Caco-2 (cell line): ENCODE results near the gene ACADL. TPM values are rescaled to one million over a fixed set of nuclear protein-coding genes. Genes with fewer than 3 reads are reported as not detected.

Experiments
- BruUV-seq: library from RNA; stranded (reverse); fragments of 400-500 nt; replicated peaks from 2 replicates; lab custom pipeline; 2021; lab: Mats Ljungman, UMichigan
- CTCF ChIA-PET: fragments of 300-600 bp; sonication (Branson Sonifier 250); formaldehyde crosslinking; loops from one replicate; lab custom pipeline; 2022; ENCODE audit warnings: antibody characterized with exemption; lab: Charles Lee
- POLR2A ChIA-PET: fragments of 300-600 bp; sonication (Branson Sonifier 250); formaldehyde crosslinking; loops from one replicate; lab custom pipeline; 2022; ENCODE audit warnings: antibody characterized with exemption; lab: Charles Lee
- DNase-seq, 2 experiments: peaks; one replicate each; pipeline versions ENCODE4 v3.0.0 to v3.0.0-alpha.2; 2020 to 2022
- H3K27me3 ChIP-seq: replicated peaks from 2 replicates; pipeline ENCODE4 v1.6.0; 2011; ENCODE audit warnings: low read length; ENCODE audit not compliant: control insufficient read depth, insufficient read depth
- H3K36me3 ChIP-seq: 2 replicates; pipeline ENCODE4 v1.5.1; 2011; ENCODE audit warnings: low read length; ENCODE audit not compliant: control insufficient read depth, insufficient read depth
- H3K4me1 ChIP-seq: fragments of 250-450 bp; sonication (Bioruptor Pico); 2 replicates; pipeline ENCODE4 v1.5.1; 2020; ENCODE audit warnings: mild to moderate bottlenecking
- H3K4me3 ChIP-seq: 2 replicates; pipeline ENCODE4 v1.5.1; 2011; ENCODE audit warnings: low read depth, mild to moderate bottlenecking, control low read depth, low read length
- H3K9me3 ChIP-seq: fragments of 250-450 bp; sonication (Bioruptor Pico); 2 replicates; pipeline ENCODE4 v1.5.1; 2020; ENCODE audit warnings: mild to moderate bottlenecking, moderate library complexity
- H3K27ac Mint-ChIP-seq: one replicate; pipeline ENCODE4 v1.8.0; 2022; ENCODE audit warnings: mixed read lengths; ENCODE audit not compliant: unreplicated experiment
- H3K27me3 Mint-ChIP-seq: one replicate; pipeline ENCODE4 v1.8.0; 2022; ENCODE audit warnings: mixed read lengths; ENCODE audit not compliant: insufficient read depth, unreplicated experiment
- H3K36me3 Mint-ChIP-seq: one replicate; pipeline ENCODE4 v1.8.0; 2022; ENCODE audit warnings: mild to moderate bottlenecking, mixed read lengths; ENCODE audit not compliant: insufficient read depth, unreplicated experiment
- H3K4me1 Mint-ChIP-seq: one replicate; pipeline ENCODE4 v1.8.0; 2022; ENCODE audit warnings: low read depth, mixed read lengths; ENCODE audit not compliant: unreplicated experiment
- H3K4me3 Mint-ChIP-seq: one replicate; pipeline ENCODE4 v1.8.0; 2022; ENCODE audit warnings: mild to moderate bottlenecking, moderate library complexity, mixed read lengths; ENCODE audit not compliant: unreplicated experiment
- H3K9me3 Mint-ChIP-seq: one replicate; pipeline ENCODE4 v1.8.0; 2022; ENCODE audit warnings: mixed read lengths; ENCODE audit not compliant: unreplicated experiment
- intact Hi-C: fragments of 100-400 bp; cut with micrococcal nuclease; formaldehyde crosslinking; loops from one replicate; pipeline ENCODE4 v1.10.0; 2022; ENCODE audit not compliant: unreplicated experiment
- total RNA-seq: library from RNA; stranded (reverse); gene quantifications from 2 replicates; pipeline ENCODE4 v1.2.3, GENCODE V29; 2022
- TF ChIP-seq, protein P1 (sequence below), 2 experiments: fragments of 200-600 bp in 1 of 2; IDR thresholded peaks; 1 replicate in 1 of 2; 2 replicates in 1 of 2; pipeline versions ENCODE4 v1.5.1 to v1.8.0; 2011 to 2022; ENCODE audit warnings: antibody characterized with exemption in 1 of 2, control low read depth in 1 of 2, inconsistent platforms in 1 of 2, low read depth in 1 of 2, low read length in 1 of 2, mild to moderate bottlenecking in 1 of 2, moderate library complexity in 1 of 2; ENCODE audit not compliant: insufficient read depth in 1 of 2, severe bottlenecking in 1 of 2, unreplicated experiment in 1 of 2

The ACADL gene
- total RNA-seq, 1 experiment from 2014 or later: not detected

GRCh38 chr2:210195101-210195852 lies 30.0 kb downstream of the ACADL start:
- no TSS peak for BruUV-seq
- POLR2A ChIA-PET: no interaction called here
- DNase-seq: peak in 1 of 2 experiments; percentile 17
- H3K27ac Mint-ChIP-seq: no peak overlapping the region
- intact Hi-C loops: loop anchor here (1.0 to 10.0 kb wide), 6 partner anchors 25 to 863 kb away; no protein-coding TSS in a partner anchor
- no peaks in the 10 kb centered on the region for H3K36me3 Mint-ChIP-seq
- CTCF ChIA-PET: no interaction called here
- H3K27me3 Mint-ChIP-seq: no peaks in the 10 kb centered on the region
- H3K4me3 Mint-ChIP-seq: no peak overlapping the region
- H3K4me1 Mint-ChIP-seq: no peaks in the 10 kb centered on the region
- no peaks in the 10 kb centered on the region for H3K9me3 Mint-ChIP-seq
- Histone ChIP-seq H3K27me3 (no peaks in the 10 kb centered on the region), H3K4me3 (no peak overlapping the region), H3K4me1 (peaks cover 3% of the 10 kb centered on the region), H3K9me3 (no peaks in the 10 kb centered on the region), H3K36me3 (no peaks in the 10 kb centered on the region)
- TF ChIP-seq, protein P1, sequence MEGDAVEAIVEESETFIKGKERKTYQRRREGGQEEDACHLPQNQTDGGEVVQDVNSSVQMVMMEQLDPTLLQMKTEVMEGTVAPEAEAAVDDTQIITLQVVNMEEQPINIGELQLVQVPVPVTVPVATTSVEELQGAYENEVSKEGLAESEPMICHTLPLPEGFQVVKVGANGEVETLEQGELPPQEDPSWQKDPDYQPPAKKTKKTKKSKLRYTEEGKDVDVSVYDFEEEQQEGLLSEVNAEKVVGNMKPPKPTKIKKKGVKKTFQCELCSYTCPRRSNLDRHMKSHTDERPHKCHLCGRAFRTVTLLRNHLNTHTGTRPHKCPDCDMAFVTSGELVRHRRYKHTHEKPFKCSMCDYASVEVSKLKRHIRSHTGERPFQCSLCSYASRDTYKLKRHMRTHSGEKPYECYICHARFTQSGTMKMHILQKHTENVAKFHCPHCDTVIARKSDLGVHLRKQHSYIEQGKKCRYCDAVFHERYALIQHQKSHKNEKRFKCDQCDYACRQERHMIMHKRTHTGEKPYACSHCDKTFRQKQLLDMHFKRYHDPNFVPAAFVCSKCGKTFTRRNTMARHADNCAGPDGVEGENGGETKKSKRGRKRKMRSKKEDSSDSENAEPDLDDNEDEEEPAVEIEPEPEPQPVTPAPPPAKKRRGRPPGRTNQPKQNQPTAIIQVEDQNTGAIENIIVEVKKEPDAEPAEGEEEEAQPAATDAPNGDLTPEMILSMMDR (IDR thresholded peaks at IDR 0.05; ENCODE audit: insufficient read depth in 1 of 2, low read depth in 1 of 2, low read length in 1 of 2, severe bottlenecking in 1 of 2, unreplicated experiment in 1 of 2): peak; percentile 61 to 66

DNA sequence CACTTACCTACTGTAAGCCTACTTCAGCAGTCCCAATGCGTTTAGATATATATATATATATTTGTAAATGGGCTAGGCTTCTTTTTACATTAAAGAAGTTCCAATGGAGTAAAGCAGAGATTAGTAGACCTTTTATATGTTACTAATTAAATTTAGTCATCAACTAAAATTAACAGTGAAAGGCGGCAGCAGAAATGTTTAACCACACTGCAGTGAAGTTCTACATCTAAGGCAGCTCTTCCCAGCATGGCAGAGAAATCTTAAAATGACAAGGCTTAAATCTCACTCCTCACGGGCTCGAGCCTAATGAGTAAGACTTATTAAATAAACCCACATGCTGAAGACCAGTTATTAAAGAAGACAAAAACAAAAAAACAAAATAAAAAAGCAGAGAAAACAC lies 34.9 kb downstream of the ACADL start:
- intact Hi-C loops: loop anchor here (10.0 kb wide), 1 partner anchor 596 kb away; no protein-coding TSS in a partner anchor
- no peaks in the 10 kb centered on the region for H3K36me3 Mint-ChIP-seq
- no peaks in the 10 kb centered on the region for H3K27me3 Mint-ChIP-seq
- no TSS peak for BruUV-seq
- DNase-seq: no peak
- TF ChIP-seq, protein P1 (IDR thresholded peaks at IDR 0.05; ENCODE audit: insufficient read depth in 1 of 2, low read depth in 1 of 2, low read length in 1 of 2, severe bottlenecking in 1 of 2, unreplicated experiment in 1 of 2): no peak
- no peak overlapping the region for H3K4me3 Mint-ChIP-seq
- H3K27me3 ChIP-seq: no peaks in the 10 kb centered on the region
- ChIA-PET CTCF (no interaction called here), POLR2A (no interaction called here)
- H3K27ac Mint-ChIP-seq: no peak overlapping the region
- peaks cover 19% of the 10 kb centered on the region for H3K4me1 ChIP-seq
- H3K4me1 Mint-ChIP-seq: no peaks in the 10 kb centered on the region
- H3K9me3 Mint-ChIP-seq: peaks cover under 1% of the 10 kb centered on the region
- no peak overlapping the region for H3K4me3 ChIP-seq
- no peaks in the 10 kb centered on the region; the same call in none of the 2 replicates for H3K9me3 ChIP-seq
- no peaks in the 10 kb centered on the region for H3K36me3 ChIP-seq

GRCh38 chr2:210189452-210190138 lies 35.7 kb downstream of the ACADL start:
- TF ChIP-seq, protein P1 (IDR thresholded peaks at IDR 0.05; ENCODE audit: insufficient read depth in 1 of 2, low read depth in 1 of 2, low read length in 1 of 2, severe bottlenecking in 1 of 2, unreplicated experiment in 1 of 2): no peak
- no TSS peak for BruUV-seq
- Mint-ChIP-seq H3K36me3 (no peaks in the 10 kb centered on the region), H3K27me3 (no peaks in the 10 kb centered on the region), H3K4me3 (no peak overlapping the region), H3K9me3 (peaks cover 8% of the 10 kb centered on the region), H3K27ac (no peak overlapping the region), H3K4me1 (no peaks in the 10 kb centered on the region)
- no peaks in the 10 kb centered on the region for H3K36me3 ChIP-seq
- ChIA-PET CTCF (interaction anchor here (0.6 kb wide), 1 partner anchor 12 kb away, joined by 3 read pairs; no protein-coding TSS in a partner anchor), POLR2A (no interaction called here)
- peaks cover 19% of the 10 kb centered on the region for H3K4me1 ChIP-seq
- H3K27me3 ChIP-seq: no peaks in the 10 kb centered on the region
- intact Hi-C loops: loop anchor here (1.0 to 10.0 kb wide), 2 partner anchors 18 to 595 kb away; partner anchors contain the start of gene KANSL1L
- DNase-seq: no peak
- H3K9me3 ChIP-seq: no peaks in the 10 kb centered on the region; the same call in none of the 2 replicates
- H3K4me3 ChIP-seq: no peak overlapping the region
